GM23248 (cell line): Measurements from ENCODE around the gene ZNF132. TPM values are rescaled to one million over a fixed set of nuclear protein-coding genes. Genes with fewer than 3 reads are reported as not detected.

ENCODE experiments used
- DNase-seq: peaks from one replicate; pipeline ENCODE4 v3.0.0-alpha.2; 2015
- H2AFZ ChIP-seq: fragments of 200-600 bp; sonication (generic); 2 replicates; pipeline ENCODE4 v1.6.1; 2016; ENCODE audit warnings: antibody characterized with exemption
- H3F3A ChIP-seq: fragments of 200-600 bp; sonication (generic); 2 replicates; pipeline ENCODE4 v1.6.1; 2016; ENCODE audit warnings: mild to moderate bottlenecking, antibody characterized with exemption, mixed run types; ENCODE audit not compliant: insufficient read depth
- H3K27ac ChIP-seq: fragments of 200-600 bp; sonication (generic); 2 replicates; pipeline ENCODE4 v1.5.1; 2016; ENCODE audit warnings: mild to moderate bottlenecking
- H3K27me3 ChIP-seq: fragments of 200-600 bp; sonication (generic); replicated peaks from 2 replicates; pipeline ENCODE4 v1.6.1; 2016; ENCODE audit warnings: mild to moderate bottlenecking; ENCODE audit not compliant: insufficient read depth
- H3K36me3 ChIP-seq: fragments of 200-600 bp; sonication (generic); 2 replicates; pipeline ENCODE4 v1.6.1; 2016; ENCODE audit warnings: low read depth, mild to moderate bottlenecking
- H3K4me1 ChIP-seq: fragments of 200-600 bp; sonication (generic); 2 replicates; pipeline ENCODE4 v1.6.1; 2016; ENCODE audit warnings: mild to moderate bottlenecking; ENCODE audit not compliant: insufficient read depth
- H3K4me2 ChIP-seq: fragments of 200-600 bp; sonication (generic); one replicate; pipeline ENCODE4 v1.6.1; 2016; ENCODE audit warnings: mild to moderate bottlenecking; ENCODE audit not compliant: unreplicated experiment
- H3K4me3 ChIP-seq: fragments of 200-600 bp; sonication (generic); 2 replicates; pipeline ENCODE4 v1.5.1; 2016; ENCODE audit warnings: mild to moderate bottlenecking
- H3K79me2 ChIP-seq: fragments of 200-600 bp; sonication (generic); 2 replicates; pipeline ENCODE4 v1.6.1; 2016; ENCODE audit warnings: mild to moderate bottlenecking; ENCODE audit not compliant: insufficient read depth
- H3K9ac ChIP-seq: fragments of 200-600 bp; sonication (generic); 2 replicates; pipeline ENCODE4 v1.6.1; 2016; ENCODE audit warnings: mild to moderate bottlenecking
- H3K9me2 ChIP-seq: fragments of 200-600 bp; sonication (generic); 2 replicates; pipeline ENCODE4 v1.6.1; 2016; ENCODE audit warnings: mixed run types, mild to moderate bottlenecking, moderate library complexity; ENCODE audit not compliant: insufficient read depth
- H3K9me3 ChIP-seq: fragments of 200-600 bp; sonication (generic); one replicate; pipeline ENCODE4 v1.6.1; 2017; ENCODE audit warnings: low read depth
- H4K20me1 ChIP-seq: fragments of 200-600 bp; sonication (generic); 2 replicates; pipeline ENCODE4 v1.6.0; 2016; ENCODE audit not compliant: insufficient read depth
- EZH2 ChIP-seq: fragments of 200-600 bp; sonication (generic); IDR thresholded peaks from 2 replicates; pipeline ENCODE4 v1.6.1; 2018; ENCODE audit warnings: antibody characterized with exemption, mild to moderate bottlenecking; ENCODE audit not compliant: insufficient read depth, poor library complexity, severe bottlenecking
- EZH2phosphoT487 ChIP-seq: fragments of 200-600 bp; sonication (generic); IDR thresholded peaks from 2 replicates; pipeline ENCODE4 v1.6.1; 2018; ENCODE audit warnings: antibody characterized with exemption, moderate library complexity, mild to moderate bottlenecking, low read depth; ENCODE audit not compliant: insufficient read depth
- WGBS, 2 experiments: methylation state at CpG; one replicate each; pipeline ENCODE4 v1.1.6; 2015 to 2017; ENCODE audit warnings: low lambda C conversion rate in 2 of 2, low coverage in 1 of 2; ENCODE audit errors: missing lambda C conversion rate in 2 of 2; 5-methylcytosine and 5-hydroxymethylcytosine counted together
- in situ Hi-C: fragments of 300-500 bp; cut with MboI; formaldehyde crosslinking; loops from 2 replicates; pipeline ENCODE4 v1.15.0; 2020
- polyA plus RNA-seq: library from polyadenylated mRNA; unstranded; fragments of >200 nt; fragmentation: Nextera tagmentation; extraction: Ambion mirVana; gene quantifications from 2 replicates; pipeline ENCODE4 v1.2.1, GENCODE V29; 2016
- total RNA-seq: library from RNA; depleted of rRNA; stranded (reverse); fragments of >200 nt; shearing (Covaris generic); gene quantifications from 2 replicates; pipeline ENCODE4 v1.2.3, GENCODE V29; 2014

Gene ZNF132
- total and polyA plus RNA-seq, 2 experiments from 2014 or later = 4.5 to 6.1 TPM

DNA sequence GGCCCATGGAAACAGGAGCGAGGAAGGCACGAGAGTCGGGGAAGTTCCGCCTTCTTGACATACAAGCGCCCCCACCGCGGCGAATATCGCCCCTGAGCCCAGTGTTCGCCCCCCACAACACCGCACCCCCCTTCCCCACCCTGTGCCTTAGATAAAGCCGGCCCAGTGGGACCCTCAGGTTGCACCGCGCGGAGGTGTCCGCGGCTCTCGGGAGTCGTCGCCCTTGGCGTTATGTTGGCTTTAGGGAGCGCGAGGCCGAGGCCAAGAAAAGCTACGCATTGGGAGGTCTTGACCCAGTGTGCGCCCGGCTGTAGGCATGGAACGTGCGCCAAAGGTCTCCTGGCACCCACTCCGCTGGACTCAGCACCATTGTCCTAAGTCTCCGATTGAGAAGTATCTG, 603 bp upstream of the ZNF132 start:
- H3K27me3 ChIP-seq = no peaks in the 10 kb centered on the region
- TF ChIP-seq EZH2 = no peak
- no peak for TF ChIP-seq EZH2phosphoT487
- peak overlapping the region; percentile 79 for H3K4me3 ChIP-seq
- H3K9me3 ChIP-seq = no peaks in the 10 kb centered on the region
- peaks cover 13% of the 10 kb centered on the region for H3K36me3 ChIP-seq
- H3K9me2 ChIP-seq = no peaks in the 10 kb centered on the region
- H3K4me2 ChIP-seq = peak overlapping the region; percentile 93
- 25 to 26% methylated on average over 20 to 29 of the region's 31 CpGs for WGBS, 2 experiments
- peaks cover 4% of the 10 kb centered on the region; the same call in 1 of the 2 replicates for H3K4me1 ChIP-seq
- peaks cover 27% of the 10 kb centered on the region for H3K79me2 ChIP-seq
- DNase-seq = peak; percentile 13
- no peaks in the 10 kb centered on the region for H3F3A ChIP-seq
- no peaks in the 10 kb centered on the region for H4K20me1 ChIP-seq
- peak overlapping the region; percentile 95 for H2AFZ ChIP-seq
- in situ Hi-C loops = no loop called here
- peak overlapping the region; percentile 67 for H3K27ac ChIP-seq
- peak overlapping the region; percentile 77 for H3K9ac ChIP-seq

GRCh38 chr19:58434217-58434616, 5.7 kb downstream of the ZNF132 start:
- Histone ChIP-seq H2AFZ (no peak overlapping the region), H3F3A (0 out of 2 replicates have a peak, but pooled peaks cover 13% of the 10 kb centered on the region), H3K36me3 (peaks cover 57% of the 10 kb centered on the region), H3K4me2 (no peak overlapping the region), H3K4me3 (no peak overlapping the region), H3K79me2 (peaks cover 35% of the 10 kb centered on the region), H4K20me1 (no peaks in the 10 kb centered on the region), H3K27ac (no peak overlapping the region), H3K27me3 (no peaks in the 10 kb centered on the region), H3K9me2 (no peaks in the 10 kb centered on the region), H3K9ac (no peak overlapping the region), H3K4me1 (no peaks in the 10 kb centered on the region), H3K9me3 (peaks cover 17% of the 10 kb centered on the region)
- peak; percentile 26 for DNase-seq
- no peak for TF ChIP-seq EZH2phosphoT487
- TF ChIP-seq EZH2 = no peak
- 85 to 94% methylated on average over 2 of the region's 2 CpGs for WGBS, 2 experiments
- in situ Hi-C loops = no loop called here

GRCh38 chr19:58429745-58430144, 10.2 kb downstream of the ZNF132 start:
- H3K27me3 ChIP-seq = no peaks in the 10 kb centered on the region
- H3K4me2 ChIP-seq = no peak overlapping the region
- H3K9me2 ChIP-seq = no peaks in the 10 kb centered on the region
- H4K20me1 ChIP-seq = no peaks in the 10 kb centered on the region
- TF ChIP-seq EZH2phosphoT487 = no peak
- no peak for TF ChIP-seq EZH2
- H3K4me1 ChIP-seq = no peaks in the 10 kb centered on the region
- no peak overlapping the region for H3K9ac ChIP-seq
- 0 out of 2 replicates have a peak, but pooled peaks cover 13% of the 10 kb centered on the region for H3F3A ChIP-seq
- no peak overlapping the region for H3K4me3 ChIP-seq
- peaks cover 14% of the 10 kb centered on the region; the same call in 1 of the 2 replicates for H3K79me2 ChIP-seq
- H3K36me3 ChIP-seq = peaks cover 36% of the 10 kb centered on the region
- H3K9me3 ChIP-seq = peaks cover 21% of the 10 kb centered on the region
- peak; percentile 39 for DNase-seq
- no peak overlapping the region for H2AFZ ChIP-seq
- no peak overlapping the region for H3K27ac ChIP-seq
- in situ Hi-C loops = no loop called here

DNA sequence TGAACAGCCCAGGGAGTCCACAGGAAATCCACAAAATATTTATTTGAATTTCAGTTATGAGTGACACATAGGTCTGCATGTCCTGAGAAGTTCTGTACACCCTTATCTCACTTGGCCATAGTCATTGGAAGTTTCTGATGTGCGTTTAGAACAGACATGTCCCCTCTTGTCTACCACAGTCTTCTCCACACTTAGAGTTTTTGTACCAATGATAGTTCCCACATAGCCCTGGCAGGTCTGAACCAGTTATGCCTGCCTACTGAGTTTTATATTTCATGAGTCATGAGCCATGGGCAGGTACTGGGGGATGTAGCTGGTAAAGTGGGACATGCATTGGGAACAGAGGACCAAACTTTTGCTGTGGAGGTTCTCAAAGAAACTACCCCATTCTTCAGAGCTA, 11.3 kb downstream of the ZNF132 start:
- Histone ChIP-seq H3K27me3 (no peaks in the 10 kb centered on the region), H3K27ac (no peak overlapping the region), H3K9me3 (peaks cover 17% of the 10 kb centered on the region), H3K9ac (no peak overlapping the region), H3K79me2 (peaks cover 11% of the 10 kb centered on the region; the same call in 1 of the 2 replicates), H3K9me2 (no peaks in the 10 kb centered on the region), H3F3A (0 out of 2 replicates have a peak, but pooled peaks cover 7% of the 10 kb centered on the region), H2AFZ (no peak overlapping the region), H3K4me2 (no peak overlapping the region), H3K4me3 (no peak overlapping the region), H3K4me1 (no peaks in the 10 kb centered on the region), H3K36me3 (peaks cover 25% of the 10 kb centered on the region), H4K20me1 (no peaks in the 10 kb centered on the region)
- in situ Hi-C loops = no loop called here
- no peak for DNase-seq
- WGBS, 2 experiments = 50 to 60% methylated on average over 1 of the region's 1 CpG
- no peak for TF ChIP-seq EZH2
- no peak for TF ChIP-seq EZH2phosphoT487

DNA sequence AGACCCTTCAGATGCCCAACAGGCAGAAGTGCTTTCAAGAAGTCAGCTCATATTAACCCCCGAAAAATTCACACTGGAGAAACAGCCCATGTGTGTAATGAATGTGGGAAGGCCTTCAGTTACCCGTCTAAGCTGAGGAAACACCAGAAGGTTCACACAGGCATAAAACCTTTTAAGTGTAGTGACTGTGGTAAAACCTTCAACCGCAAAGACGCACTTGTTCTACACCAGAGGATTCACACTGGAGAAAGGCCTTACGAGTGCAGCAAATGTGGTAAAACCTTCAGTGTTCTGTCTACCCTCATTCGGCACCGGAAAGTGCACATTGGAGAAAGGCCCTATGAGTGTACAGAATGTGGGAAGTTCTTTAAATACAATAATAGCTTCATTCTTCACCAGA, 22.9 kb downstream of the ZNF132 start:
- Histone ChIP-seq H3K4me1 (no peaks in the 10 kb centered on the region), H4K20me1 (no peaks in the 10 kb centered on the region), H3K27me3 (no peaks in the 10 kb centered on the region), H2AFZ (no peak overlapping the region), H3K9me2 (no peaks in the 10 kb centered on the region), H3K9me3 (no peaks in the 10 kb centered on the region), H3K36me3 (peaks cover 37% of the 10 kb centered on the region), H3K79me2 (peaks cover 48% of the 10 kb centered on the region), H3F3A (no peaks in the 10 kb centered on the region), H3K4me2 (no peak overlapping the region), H3K27ac (no peak overlapping the region), H3K4me3 (no peak overlapping the region), H3K9ac (no peak overlapping the region)
- TF ChIP-seq EZH2phosphoT487 = no peak
- no peak for TF ChIP-seq EZH2
- WGBS, 2 experiments = 94 to 97% methylated on average over 7 of the region's 7 CpGs
- in situ Hi-C loops = no loop called here
- DNase-seq = no peak
